GM21786 (cell line): ENCODE data around the gene FOSL2.

ENCODE experiments used
- ATAC-seq: cut with Tn5 transposase; IDR thresholded peaks from one replicate; pipeline ENCODE4 v1.9.1; 2021; ENCODE audit not compliant: unreplicated experiment

Gene FOSL2

GRCh38 chr2:28411166-28411755 is 18.6 kb downstream of the FOSL2 start:
- no peak for ATAC-seq

- ATAC-seq = no peak
Observed at GRCh38 chr2:28411956-28412609, 19.4 kb downstream of the FOSL2 start.

GRCh38 chr2:28412625-28413151 is 20.0 kb downstream of the FOSL2 start:
- no peak for ATAC-seq

DNA sequence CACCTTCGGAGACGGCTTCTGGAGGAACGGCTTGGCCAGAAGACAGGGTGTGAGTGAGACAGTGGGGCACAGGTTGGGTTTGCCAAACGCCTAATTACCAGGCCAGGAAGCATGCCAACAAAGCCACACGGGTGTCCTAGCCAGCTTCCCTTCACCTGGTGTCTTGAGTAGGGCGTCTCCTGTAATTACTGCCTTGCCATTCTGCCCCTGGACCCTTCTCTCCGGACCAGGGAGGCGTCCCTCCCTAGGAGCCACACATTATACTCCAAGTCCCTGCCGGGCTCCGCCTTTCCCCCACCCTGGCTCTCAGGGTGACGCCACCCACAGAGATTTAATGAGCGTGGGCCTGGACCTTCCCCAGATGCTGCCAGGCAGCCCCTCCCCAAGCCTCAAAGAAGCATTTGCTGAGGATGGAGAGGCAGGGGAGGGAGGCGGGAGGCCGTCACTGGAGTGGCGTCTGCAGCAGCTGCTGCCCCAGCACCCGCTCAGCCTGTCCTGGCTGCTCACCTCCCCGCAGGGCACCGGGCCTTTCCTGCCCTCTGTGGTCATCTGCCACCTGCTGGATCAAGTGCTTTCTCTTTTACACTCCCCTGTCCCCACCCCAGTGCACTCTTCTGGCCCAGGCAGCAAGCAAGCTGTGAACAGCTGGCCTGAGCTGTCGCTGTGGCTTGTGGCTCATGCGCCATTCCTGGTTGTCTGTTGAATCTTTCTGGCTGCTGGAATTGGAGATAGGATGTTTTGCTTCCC is 20.7 kb downstream of the FOSL2 start:
- ATAC-seq = no peak

GRCh38 chr2:28413899-28414295 is 21.2 kb downstream of the FOSL2 start:
- ATAC-seq = no peak

GRCh38 chr2:28414583-28414982 is 21.9 kb downstream of the FOSL2 start:
- no peak for ATAC-seq

DNA sequence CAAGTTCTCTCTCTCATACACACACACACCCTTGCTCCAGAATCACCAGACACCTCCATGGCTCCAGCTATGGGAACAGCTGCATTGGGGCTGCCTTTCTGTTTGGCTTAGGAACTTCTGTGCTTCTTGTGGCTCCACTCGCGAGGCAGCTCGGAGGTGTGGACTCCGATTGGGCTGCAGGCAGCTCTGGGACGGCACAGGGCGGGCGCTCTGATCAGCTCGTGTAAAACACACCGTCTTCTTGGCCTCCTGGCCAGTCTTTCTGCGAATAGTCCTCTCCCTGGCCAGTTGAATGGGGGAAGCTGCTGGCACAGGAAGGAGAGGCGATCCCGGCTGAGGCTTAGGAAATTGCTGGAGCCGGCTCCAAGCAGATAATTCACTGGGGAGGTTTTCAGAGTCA is 22.4 kb downstream of the FOSL2 start:
- no peak for ATAC-seq

GRCh38 chr2:28415715-28416114 is 23.1 kb downstream of the FOSL2 start:
- no peak for ATAC-seq

DNA sequence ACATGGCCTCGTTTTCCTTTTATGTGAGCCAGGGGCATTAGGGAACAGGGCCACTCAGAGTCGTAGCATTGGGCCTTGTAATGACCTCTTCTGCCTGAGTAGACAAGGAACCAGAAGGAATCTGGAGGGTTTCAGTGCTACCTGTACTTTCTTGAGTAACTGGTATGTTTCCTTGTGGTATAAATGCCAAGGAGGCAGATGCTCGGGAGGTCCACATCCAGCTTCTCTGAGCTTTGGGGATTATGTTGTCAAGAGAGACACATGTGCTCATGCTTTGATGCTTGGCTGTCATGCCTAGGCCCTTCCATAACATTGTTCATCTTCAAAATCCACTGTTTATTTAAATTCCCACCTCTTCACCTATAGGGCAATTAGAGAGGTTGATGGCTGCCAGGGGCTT is 26.3 kb downstream of the FOSL2 start:
- ATAC-seq = no peak

- ATAC-seq = no peak
Observed at GRCh38 chr2:28419443-28420270, 27.0 kb downstream of the FOSL2 start.

GRCh38 chr2:28420722-28421121 is 28.1 kb downstream of the FOSL2 start:
- no peak for ATAC-seq

DNA sequence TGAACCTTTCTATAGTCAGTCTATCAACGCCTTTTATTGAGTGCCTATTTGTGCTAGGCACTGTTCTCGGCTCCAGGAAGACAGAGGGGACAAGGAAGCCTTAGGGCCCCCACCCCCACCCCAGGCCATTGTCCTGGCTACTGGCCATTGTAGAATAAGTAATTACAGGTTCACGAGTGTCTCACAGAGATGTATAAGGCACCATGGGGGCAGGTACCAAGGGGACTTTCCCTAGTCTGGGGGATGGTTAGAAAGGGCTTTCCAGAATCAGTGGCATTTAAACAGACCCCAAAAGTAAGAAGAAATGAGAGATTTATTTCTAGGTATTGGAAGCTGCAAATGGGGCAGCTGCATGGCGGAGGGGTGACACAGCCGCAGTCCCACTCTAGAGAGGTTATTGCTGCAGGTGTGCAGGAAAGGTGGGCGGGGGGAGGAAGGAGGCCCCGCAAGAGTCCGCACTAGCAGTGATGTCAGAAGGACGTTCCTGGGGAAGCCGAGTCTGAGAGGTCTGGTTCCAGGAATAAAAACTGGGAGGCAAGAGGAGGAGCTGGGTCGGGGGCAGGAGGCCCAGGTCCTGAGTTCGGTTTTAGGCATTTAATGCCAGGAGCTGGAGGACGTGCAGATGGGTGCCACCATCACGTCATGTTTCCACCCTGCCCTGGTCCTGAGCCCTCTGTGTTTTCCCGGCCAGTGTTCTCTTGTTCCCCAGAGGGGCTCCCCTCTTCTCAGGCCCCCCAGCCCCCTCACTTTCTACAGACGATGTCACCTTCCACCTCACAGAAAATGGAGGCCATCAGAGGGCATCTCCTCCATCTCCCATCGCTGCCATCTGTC is 30.5 kb downstream of the FOSL2 start:
- ATAC-seq = no peak

DNA sequence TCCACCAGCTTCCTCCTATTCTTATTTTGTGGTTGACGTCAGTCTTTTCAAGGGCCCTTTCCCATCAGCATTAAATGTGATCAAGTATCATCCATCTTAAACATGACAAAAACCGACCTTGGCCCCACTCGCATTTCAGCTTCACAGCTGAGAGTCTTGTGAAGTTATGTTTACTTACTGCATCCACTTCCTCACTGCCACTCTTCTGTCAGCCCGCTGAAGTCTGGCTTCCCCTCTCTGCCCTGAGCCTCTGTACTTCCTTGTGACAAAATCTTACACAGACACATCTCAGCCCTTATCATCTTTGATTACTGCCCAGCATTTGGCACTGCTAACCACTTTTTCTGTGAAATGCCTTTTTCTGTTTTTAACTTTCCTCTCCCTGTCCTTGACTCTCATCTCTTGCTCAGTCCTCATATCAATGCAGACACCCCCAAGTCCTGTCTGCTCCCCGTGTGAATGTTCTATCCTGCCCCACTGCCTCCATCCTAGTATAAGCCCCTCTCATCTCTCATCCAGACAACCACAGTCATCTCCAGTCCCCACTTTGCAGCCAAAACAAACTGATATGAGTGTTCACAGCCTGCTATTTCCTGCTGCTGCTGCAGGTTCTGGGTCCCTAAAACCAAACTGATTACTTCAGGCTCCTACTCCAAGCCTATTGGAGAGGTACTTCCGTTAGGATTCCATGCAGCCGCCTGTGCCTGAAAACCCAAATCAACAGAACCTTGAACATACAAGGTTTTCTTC is 31.4 kb downstream of the FOSL2 start:
- no peak for ATAC-seq

- no peak for ATAC-seq
Observed at GRCh38 chr2:28424799-28425463, 32.3 kb downstream of the FOSL2 start.

DNA sequence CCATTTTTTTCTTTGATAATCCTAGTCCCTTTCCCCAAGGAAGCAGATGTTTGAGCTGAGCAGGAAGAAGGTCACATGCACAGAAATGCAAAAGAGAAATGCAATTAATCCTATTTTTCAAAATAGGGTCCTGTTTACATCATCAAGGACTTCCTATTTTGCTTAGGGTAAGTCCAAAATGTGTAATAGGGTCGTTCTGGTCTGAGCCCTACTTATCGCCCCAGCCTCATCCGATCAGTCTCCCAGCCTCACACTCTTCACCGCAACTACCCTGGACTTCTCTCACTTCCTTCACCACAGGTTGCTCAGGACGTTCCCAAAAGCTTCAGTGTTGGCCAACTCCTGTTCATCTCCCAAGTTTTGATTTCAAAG is 32.8 kb downstream of the FOSL2 start:
- ATAC-seq = no peak

DNA sequence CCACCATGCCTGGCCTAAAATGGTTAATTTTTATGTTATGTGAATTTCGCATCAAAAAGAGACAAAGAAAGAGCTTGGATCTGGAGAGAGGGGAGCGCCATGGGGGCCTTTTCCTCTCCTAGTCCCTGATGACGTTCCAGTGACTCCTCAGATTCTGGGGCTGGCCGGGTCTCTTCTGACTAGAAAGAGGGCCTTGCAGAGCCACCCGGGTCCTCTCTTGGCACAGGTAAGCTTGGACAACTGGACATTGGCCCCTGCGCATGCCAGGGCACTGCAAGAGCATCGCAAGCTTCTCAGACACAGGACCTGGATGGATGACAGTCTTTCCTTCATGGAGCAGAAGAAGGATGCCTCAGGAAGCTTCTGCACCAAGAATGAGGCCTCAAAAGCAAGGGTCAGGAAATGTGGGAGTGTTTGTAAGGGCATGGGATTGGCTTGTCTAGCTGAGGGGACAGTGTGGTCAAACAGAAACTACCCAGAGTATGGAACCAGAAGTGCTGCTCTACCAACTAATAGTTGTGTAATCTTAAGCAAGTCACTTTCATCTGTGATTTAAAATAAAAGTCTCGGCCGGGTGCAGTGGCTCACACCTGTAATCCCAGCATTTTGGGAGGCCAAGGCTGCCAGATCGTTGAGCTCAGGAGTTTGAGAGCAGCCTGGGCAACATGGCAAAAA is 35.2 kb downstream of the FOSL2 start:
- ATAC-seq = no peak

GRCh38 chr2:28428486-28428885 is 35.8 kb downstream of the FOSL2 start:
- no peak for ATAC-seq

GRCh38 chr2:28429636-28430376 is 37.1 kb downstream of the FOSL2 start:
- no peak for ATAC-seq
